GM19324 (cell line): ENCODE measurements around the gene SLC12A6.

Experiments used
- ATAC-seq: cut with Tn5 transposase; IDR thresholded peaks from one replicate; pipeline ENCODE4 v1.9.1; 2021; ENCODE audit warnings: mild to moderate bottlenecking, moderate library complexity; ENCODE audit not compliant: unreplicated experiment, low FRiP score

SLC12A6 gene

GRCh38 chr15:34334672-34335071 lies 2.9 kb downstream of the SLC12A6 start:
- no peak for ATAC-seq

GRCh38 chr15:34332553-34333120 lies 4.9 kb downstream of the SLC12A6 start:
- no peak for ATAC-seq

- no peak for ATAC-seq
These were observed 5.8 kb downstream of the SLC12A6 start for GRCh38 chr15:34331809-34332208.

- ATAC-seq = no peak
These were observed 7.3 kb downstream of the SLC12A6 start for GRCh38 chr15:34330279-34330678.

- ATAC-seq = no peak
These were observed 8.6 kb downstream of the SLC12A6 start for GRCh38 chr15:34329006-34329405.

GRCh38 chr15:34327906-34328305 lies 9.7 kb downstream of the SLC12A6 start:
- ATAC-seq = no peak

GRCh38 chr15:34325368-34325767 lies 12.2 kb downstream of the SLC12A6 start:
- ATAC-seq = no peak

GRCh38 chr15:34324933-34325332 lies 12.6 kb downstream of the SLC12A6 start:
- no peak for ATAC-seq

GRCh38 chr15:34323217-34323616 lies 14.4 kb downstream of the SLC12A6 start:
- no peak for ATAC-seq

- ATAC-seq = peak; percentile 67
These were observed 19.1 kb downstream of the SLC12A6 start for GRCh38 chr15:34318277-34319079.

- no peak for ATAC-seq
These were observed 22.8 kb downstream of the SLC12A6 start for GRCh38 chr15:34314491-34315490.

GRCh38 chr15:34311563-34311962 lies 26.0 kb downstream of the SLC12A6 start:
- ATAC-seq = no peak

- no peak for ATAC-seq
These were observed 33.0 kb downstream of the SLC12A6 start for GRCh38 chr15:34304613-34305012.

GRCh38 chr15:34301058-34301457 lies 36.5 kb downstream of the SLC12A6 start:
- no peak for ATAC-seq

- no peak for ATAC-seq
These were observed 40.5 kb downstream of the SLC12A6 start for GRCh38 chr15:34297059-34297458.

GRCh38 chr15:34292621-34293020 lies 45.0 kb downstream of the SLC12A6 start:
- ATAC-seq = no peak

GRCh38 chr15:34284937-34285336 lies 52.6 kb downstream of the SLC12A6 start:
- ATAC-seq = no peak

- ATAC-seq = no peak
These were observed 55.2 kb downstream of the SLC12A6 start for GRCh38 chr15:34282384-34282783.

- ATAC-seq = no peak
These were observed 57.4 kb downstream of the SLC12A6 start for GRCh38 chr15:34280193-34280592.

- no peak for ATAC-seq
These were observed 58.2 kb downstream of the SLC12A6 start for GRCh38 chr15:34279368-34279767.

GRCh38 chr15:34275721-34276120 lies 61.9 kb downstream of the SLC12A6 start:
- ATAC-seq = no peak
